Pons (tissue), 1 donor: ENCODE measurements around the gene SDK1.

Source experiments
- DNase-seq: peaks from one replicate; pipeline ENCODE4 v3.0.0-alpha.2; 2016; ENCODE audit warnings: low spot score

The SDK1 gene

DNA sequence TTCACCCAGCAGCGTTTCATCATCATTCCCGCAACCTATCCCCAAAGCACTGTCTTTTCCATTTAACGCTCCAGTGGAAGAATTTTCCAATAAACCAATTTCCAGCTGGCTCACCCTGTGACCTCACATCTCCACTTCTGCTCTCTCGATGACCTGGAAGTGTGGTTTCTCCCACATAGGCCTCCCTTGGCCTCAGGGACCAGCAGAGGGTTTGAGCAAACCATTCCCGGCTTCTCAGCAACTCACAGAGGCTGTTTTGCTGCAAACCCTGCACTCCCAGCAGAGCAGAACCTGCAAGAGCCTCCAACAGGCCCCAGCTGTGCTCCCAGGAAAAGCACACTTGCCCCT lies 858.1 kb downstream of the SDK1 start:
- DNase-seq, result no peak

DNA sequence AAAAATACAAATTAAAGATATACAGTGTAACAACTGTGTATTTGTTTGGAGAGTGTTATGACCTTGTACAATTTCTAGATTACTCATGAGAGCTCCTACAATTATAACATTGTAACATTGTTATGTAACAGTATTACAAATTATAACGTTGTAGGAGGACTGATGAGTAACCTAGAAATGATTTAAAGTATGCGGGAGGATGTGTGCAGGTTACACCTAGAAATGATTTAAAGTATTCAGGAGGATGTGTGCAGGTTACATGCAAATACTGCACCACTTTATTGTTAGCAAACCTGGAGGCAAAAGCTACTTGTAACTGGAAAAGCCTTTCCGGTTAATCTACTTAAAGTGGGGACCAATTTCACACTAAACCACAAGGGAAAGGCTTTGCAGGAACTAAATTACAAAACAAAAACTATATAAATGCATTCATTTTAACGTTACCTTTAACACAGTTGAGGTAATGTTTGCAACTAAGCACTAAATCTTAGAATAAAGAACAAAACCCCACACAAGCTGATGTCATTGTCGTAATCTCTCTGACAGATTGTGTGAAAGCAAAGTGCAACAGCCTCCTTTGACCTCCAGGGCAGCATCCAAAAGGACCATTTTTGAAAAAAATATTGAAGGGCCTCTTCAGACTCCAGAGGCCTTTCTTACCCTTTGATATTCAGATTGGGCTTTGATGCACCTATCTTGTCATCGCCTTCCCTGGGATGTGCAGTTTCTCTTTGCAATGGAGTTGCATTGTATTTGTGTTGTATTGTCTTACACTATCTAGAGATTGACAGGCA lies 858.9 kb downstream of the SDK1 start:
- DNase-seq, result no peak

DNA sequence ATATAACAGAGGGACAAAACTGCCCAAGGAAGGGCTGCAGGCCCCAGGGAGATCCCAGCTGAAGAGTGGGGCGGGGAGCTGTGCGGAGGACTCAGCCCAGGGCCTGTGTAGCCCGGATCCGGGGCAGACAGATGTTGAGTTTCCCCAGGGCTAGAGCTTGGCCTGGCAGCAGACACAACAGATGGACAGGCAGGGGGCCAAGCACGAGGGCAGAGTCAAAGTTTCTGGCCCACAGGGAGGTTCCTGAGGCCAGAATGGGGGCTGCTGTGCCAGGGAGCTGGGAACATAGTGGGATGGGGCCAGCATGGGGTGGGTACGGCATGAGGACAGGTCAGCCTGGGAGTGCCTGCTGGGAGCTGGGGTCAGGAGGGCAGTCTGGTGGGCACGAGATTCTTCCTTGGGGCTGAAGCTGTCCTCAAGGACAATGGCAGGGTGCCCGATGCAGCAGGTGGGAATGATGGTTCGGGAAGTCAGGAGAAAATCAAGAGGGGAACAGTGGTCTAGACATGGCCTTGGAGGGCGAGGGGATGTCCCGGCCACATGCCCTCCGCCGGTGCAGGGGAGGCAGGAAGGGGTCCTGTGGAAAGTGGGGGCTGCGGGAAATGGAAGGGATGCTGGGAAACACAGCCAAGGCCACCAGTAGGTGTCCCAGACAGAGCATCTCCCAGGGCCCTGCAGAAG lies 862.0 kb downstream of the SDK1 start:
- no peak for DNase-seq

DNA sequence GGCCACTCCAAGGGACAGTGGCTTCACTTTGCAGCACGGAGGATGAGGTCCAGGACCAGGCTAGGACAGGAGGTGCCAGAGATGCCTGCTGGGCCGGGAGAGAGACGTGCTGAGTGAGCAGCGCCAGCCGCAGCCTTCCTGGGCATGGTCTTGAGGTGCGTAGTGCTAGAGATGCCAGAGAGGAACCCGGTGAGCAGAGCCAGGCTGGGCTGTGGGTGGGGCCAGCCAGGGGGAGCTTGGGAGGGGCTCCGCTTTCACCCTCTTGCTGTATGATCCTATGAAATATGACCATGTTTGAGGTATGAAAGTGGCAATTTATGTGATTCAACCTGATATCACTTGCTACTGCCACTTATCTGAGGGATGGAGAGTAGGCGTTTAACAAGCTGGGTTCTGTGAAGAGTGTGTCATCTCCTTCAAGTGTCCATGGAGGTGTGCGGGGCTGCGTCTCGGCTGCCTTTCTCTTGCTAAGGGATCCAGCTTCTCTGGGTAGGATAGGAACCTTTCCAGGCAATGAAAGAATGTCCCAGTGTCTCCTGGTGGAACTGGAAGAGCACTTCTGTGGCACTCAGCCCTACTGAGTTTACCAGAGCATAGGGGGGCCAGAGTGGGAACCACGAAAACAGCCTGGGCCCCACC lies 862.6 kb downstream of the SDK1 start:
- DNase-seq, result no peak

DNA sequence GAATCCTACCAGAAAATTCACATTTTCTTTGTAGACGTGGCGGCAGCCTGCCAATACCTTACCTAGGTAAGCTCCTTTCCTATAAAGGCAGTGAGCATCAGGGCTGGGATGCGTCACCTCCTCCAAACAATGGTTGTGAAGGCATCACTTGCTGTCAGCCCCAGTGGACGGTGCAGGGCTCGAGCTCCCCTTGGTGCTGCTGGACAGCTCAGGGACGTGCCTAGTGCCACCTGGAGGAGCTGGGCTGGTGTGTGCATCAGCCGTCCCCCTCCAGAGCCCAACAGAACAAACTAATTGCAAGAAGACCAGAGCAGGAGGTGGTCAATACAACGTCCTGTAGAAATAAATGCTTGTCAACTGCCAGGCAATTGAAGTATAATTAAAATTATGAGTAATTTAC lies 863.5 kb downstream of the SDK1 start:
- DNase-seq, result no peak

DNA sequence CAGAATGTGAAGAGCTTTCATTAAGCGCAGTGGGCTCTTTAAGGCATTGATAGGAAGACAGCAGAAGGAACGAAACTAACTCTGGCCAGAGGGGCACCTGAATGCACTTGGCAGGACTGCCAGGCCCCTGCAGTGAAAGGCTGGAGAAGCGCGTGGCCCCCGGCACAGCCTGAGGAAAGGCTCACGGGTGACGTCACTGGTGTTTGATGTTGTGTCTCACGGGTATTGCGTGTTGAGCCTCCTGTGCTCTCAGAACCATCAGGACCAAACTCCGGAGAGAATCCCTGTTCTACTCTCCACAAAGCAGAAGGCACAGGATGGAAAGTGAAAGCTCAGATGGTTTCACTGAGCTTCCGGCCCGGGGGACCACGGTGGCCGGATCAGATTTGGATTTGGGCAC lies 865.3 kb downstream of the SDK1 start:
- DNase-seq, result no peak

DNA sequence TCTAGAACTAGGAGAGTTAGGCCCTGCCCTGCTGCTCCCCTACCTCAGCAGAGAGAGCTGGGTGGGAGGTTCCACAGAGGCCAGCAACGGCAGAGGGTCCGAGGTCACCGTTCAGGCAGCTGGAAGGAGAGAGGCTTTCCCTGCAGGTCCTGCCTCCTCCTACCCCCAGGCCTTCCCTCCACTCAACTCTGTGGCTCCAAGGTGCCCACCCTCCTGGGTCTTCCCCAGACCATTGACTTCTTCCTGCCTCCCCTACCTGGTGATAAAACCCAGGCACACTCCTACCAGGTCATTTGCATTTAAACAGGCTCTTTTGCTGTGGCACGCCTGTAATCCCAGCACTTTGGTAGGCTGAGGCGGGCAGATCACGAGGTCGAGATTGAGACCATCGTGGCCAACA lies 865.8 kb downstream of the SDK1 start:
- DNase-seq, result no peak

DNA sequence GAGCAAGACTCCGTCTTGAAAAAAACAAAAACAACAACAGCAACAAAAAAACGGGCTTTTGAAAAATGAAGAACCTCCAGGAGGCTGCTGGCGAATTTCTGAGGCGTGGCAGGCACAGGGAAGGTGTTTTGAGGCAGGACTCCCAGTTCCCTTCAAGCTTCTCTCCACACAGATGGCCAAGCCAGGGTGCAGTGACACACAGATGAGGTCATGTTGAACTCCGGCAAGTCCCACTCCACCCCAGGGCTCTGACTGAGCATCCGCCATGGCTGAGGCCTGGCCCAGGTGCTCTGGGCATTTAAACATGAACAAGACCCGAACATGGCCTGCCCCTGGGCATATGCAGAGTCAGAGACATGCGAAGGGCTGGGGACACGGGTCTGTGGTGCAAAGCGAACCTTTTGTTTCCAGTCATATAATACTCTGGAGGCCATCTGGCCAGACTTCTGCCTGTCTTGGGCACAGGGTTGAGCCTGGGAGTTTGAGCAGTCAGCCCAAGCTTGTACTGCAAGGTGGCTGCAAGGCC lies 866.4 kb downstream of the SDK1 start:
- DNase-seq, result no peak

DNA sequence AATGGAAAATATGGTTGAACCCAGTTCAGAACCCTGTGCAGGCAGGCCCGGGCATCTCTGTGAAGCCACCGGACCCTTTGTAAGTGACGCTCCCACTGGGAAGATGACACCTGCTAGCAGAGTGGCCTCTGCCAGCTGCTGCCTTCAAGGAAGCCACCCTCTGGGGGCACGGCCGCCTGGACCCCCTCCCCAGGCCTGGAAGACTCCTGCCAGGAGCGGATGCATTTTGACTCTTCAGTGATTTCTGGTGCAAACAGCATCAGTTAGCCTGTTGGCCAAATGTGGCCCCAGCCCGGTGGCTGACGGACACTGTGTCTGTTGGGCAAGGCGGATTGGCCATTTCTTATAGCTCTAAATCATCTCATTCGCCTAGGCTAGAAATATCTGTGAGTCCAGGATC lies 867.0 kb downstream of the SDK1 start:
- no peak for DNase-seq

DNA sequence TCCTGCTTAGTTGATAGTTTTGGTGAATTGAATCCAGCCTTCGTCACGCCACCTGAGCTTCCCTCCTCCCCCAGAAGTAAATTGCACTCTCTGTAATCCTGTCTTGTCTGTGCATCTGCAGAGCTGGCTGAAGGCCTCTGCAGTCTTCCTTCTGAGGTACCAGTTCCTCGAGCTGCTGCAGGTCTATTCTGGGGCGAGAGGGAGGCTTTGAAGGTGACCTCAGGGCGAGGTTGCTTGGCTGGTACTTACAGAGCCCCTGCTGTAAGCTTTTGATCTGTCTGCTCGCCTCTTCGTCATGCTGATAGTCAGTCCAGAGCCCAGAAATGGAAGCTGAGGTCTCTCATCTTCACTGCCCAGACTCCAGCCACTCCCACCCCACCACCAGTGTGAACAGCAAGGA lies 867.5 kb downstream of the SDK1 start:
- DNase-seq, result peak; percentile 3

DNA sequence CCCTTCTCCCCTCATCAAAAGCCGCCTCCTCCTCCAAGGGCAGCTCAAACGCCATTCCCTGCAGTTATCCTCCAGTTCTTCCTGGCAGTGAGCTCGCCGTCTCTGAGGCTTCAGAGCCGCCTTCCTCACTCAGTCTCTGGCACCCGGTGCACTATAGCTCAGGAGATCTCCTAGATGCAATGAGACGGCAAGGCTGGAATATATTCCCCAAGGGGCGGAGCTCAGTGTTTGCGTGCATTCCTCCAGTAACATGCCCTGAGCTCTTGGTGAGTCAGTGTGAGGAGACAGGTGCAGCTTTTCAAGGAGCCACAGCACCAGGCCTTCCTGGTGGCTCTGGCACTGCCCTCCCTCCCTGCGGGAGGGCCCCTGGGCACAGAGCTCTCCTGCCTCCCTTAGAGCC lies 868.4 kb downstream of the SDK1 start:
- DNase-seq, result peak; percentile 14

DNA sequence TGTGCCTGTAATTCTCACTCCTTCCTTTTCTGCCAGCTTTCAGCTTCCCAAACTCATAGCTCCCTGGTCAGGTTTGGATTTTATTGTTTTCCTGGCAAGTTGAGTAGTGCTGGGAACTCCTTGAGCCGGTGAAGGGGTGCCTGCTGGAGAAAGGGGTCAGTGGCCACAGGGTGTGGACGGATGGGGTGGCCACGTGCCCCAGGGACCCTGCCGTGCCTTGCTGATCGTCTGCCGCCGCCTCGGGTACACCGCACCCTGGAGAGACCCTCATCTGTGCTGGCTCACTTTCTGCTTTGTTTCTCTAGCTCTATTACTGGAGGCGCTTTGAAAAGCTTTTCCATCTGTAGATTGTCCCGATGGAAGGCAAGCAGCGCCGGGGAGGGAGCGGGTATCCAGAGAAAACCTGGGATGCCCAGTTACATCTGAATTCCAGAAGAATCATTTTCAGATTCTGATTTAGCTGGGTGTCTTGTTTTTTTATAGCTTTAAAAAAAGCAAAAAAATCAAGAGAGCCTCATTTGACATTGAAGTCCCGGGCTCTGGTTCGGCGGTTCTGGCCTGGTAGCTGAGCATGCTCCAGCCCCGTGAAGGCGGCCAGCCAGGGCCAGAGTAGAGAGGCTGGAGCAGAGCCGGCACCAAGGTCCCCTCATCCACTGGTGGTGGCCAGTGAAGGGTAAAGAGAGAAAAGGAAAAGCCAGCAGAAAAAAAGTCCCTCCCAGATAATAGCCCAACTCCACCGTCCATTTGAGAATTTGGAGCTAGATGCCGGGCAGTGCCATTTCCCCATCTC lies 870.1 kb downstream of the SDK1 start:
- DNase-seq, result no peak

DNA sequence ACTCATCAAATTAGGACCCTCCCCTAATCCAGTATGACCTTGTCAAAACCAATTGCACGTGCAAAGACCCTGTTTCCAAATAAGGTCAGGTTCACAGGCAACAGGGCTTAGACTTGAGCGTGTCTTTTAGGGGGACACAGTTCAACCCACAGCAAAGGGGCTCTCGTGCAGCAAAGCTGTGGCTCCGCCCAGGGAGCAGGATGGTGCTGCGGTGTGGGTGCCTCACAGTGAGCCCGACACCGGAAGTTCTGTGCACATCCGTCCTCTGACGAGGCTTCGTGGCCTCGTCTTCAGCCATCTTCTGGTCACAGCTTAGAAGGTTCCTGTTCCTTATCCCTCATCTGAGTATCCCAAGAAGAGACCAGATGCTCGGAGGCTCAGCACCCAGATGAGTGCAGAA lies 871.8 kb downstream of the SDK1 start:
- DNase-seq, result no peak

DNA sequence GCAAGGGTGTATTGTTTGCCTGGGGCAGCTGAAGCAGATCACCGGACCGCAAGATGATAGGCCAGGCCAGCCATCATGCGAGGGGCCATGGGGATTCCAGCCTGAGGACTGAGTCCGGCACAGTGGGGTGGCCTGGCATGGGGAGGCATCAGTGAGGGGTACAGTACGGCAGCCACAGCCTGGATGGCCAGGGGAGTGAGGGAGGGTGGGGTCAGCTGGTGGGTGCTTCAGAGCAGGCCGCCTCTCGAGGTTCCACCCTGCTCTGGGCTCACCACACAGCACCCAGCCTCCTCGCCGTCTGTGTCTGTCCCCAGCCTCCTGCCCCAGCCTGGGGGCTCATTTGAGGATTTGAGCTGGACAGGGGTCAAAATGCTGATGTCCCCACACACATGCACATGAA lies 872.6 kb downstream of the SDK1 start:
- no peak for DNase-seq

DNA sequence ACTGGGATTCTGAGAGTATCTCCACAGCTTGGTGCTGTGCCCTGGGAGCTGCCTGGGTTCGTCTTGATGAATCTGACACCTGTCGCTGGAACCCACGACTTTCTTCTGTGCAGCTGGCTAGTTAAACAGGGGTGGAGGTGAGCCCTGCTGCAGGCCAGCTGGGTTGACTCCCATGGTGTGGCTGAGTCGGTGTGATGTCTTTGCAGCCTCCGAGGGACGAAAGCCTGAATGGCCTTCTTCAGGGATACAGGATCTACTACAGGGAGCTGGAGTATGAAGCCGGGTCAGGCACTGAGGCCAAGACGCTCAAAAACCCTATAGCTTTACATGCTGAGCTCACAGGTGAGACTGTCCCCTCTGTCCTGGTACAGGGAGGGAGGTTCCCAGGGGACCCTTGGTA lies 873.0 kb downstream of the SDK1 start:
- DNase-seq, result no peak

DNA sequence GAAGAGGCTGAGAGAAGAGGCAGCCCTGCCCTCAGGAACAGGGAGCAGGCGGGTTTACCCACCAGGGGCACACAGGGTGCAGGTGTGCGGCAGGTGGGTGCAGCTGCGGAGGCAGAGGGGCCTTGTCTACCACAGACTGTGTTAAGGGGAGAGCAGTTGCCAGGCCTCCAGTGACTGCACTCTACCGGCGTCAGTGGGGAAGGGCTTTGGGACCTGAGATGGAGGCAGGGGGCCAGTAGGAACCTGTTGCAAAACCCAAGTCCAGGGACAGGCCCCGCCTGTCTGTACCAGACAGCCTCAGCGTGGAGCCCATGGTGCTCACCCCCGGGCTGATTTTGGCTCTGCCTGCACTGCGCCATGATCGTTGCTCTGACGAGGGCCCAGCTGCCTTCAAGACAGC lies 873.4 kb downstream of the SDK1 start:
- DNase-seq, result no peak

DNA sequence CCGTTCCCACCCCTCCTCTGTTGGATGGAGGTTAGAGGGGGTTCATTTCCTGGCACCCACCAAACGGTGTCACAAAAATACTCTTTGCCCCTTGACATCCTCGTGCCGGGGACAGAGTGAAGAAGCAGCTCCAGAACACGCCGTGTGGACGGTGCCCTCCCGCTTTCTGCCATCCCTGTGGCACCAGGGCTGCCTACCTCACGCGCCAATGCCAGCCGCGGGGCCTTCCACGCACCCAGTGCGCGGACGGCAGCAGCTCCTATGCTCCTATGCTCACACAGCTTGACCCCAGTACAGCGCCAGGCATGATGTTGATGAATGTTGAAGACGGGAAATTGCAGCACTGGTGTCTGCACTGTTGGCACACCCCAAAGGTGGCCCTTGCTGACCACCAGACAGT lies 873.8 kb downstream of the SDK1 start:
- no peak for DNase-seq

DNA sequence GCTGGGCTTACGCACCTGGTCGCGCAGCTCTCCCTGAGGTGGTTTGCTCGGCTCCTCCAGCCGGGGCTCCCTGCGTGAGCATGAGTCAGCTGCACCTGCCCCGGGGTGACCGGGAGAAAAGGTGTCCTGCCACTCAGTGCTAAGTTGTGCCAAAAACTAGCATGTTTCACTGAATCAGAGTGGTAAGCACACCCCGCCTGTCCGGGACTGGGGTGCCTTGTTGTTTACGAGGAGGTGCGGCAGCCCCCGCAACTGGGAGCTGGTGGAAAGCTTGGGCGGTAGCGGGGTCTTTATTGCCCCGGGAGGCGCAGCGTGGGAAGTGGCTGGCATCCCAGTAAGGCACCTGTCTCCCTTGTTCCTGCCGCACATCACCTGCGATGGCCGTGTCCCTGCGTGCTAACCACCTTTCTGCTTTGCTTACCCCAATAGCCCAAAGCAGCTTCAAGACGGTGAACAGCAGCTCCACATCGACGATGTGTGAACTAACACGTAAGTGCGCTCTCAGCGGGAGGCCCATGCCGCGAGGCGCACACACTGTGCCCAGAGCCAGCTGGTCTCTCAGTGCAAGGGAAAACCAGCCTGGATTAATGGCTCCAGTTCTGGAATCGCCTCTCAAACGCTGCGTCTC lies 874.4 kb downstream of the SDK1 start:
- no peak for DNase-seq

DNA sequence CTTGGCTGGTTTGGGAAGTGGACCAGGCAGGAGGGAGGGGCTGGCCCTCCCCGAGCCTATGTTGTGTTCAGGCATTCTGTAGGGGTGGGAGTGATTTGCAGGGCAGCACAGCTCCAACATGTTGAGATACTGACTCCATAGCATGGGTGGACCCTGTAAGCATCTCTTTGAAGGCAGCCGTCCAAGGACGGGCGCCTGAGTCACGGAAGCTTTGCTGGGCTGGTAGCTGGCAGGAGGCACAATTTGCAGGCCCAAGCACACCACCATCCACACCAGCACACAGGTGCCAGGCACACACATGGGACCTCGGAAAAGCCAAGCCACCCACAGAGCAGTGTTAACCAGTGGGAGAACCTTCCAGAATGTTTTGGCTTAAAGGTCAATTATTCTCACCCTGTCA lies 875.9 kb downstream of the SDK1 start:
- DNase-seq, result no peak

DNA sequence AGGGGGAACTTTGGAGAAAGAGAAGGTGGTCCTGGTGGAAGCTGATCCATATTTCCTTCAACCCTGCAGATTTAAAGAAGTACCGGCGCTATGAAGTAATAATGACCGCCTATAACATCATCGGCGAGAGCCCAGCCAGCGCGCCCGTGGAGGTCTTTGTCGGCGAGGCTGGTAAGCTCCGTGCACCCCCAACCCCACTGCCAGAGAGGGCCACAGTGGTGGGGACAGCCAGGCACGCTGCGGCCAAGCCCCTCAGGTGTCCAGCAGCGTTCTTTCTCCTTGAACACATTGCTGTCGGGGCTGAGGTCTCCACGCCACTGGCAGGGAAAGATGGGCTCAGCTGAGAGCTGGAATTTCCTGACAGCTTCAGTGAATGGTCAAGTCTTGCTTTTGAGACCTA lies 877.4 kb downstream of the SDK1 start:
- DNase-seq, result no peak

DNA sequence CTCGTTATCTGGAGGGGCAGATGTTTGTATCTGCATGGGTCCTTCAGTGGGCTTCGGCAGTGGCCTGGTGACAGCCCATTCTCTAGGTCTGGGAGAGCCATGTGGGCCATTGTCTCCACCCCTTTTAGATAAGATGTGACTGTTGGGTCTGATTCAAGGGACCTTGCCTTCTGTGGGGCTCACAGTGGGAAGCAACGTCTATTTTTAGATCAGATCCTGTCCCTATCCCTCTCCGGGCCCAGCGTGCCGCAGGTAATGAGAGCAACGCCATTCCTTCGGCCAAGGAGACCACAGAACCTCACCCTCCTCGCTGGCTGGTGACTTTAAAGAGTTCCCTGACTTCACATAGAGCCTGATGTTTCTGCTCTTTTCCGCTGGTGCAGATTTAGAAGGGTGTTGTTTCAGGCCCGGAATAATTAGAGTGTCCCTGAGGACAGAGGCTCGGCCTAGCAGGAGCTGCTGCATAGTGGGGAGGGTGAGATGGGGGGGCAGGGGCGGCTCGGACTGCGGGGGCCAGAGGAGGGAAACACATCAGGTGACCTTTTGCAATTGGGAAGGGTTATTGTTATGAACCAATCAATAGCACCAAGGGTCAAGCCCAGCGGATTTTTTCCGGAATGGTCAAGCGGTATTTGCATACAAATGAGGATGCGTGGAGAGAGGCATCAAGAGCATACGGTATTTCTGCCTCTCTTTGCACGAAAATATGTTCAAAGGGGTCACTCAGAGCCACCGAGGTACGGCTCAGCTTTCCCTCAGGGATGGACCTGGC lies 878.0 kb downstream of the SDK1 start:
- DNase-seq, result no peak
